ENCODE data around the gene DNAJB13.

DNA sequence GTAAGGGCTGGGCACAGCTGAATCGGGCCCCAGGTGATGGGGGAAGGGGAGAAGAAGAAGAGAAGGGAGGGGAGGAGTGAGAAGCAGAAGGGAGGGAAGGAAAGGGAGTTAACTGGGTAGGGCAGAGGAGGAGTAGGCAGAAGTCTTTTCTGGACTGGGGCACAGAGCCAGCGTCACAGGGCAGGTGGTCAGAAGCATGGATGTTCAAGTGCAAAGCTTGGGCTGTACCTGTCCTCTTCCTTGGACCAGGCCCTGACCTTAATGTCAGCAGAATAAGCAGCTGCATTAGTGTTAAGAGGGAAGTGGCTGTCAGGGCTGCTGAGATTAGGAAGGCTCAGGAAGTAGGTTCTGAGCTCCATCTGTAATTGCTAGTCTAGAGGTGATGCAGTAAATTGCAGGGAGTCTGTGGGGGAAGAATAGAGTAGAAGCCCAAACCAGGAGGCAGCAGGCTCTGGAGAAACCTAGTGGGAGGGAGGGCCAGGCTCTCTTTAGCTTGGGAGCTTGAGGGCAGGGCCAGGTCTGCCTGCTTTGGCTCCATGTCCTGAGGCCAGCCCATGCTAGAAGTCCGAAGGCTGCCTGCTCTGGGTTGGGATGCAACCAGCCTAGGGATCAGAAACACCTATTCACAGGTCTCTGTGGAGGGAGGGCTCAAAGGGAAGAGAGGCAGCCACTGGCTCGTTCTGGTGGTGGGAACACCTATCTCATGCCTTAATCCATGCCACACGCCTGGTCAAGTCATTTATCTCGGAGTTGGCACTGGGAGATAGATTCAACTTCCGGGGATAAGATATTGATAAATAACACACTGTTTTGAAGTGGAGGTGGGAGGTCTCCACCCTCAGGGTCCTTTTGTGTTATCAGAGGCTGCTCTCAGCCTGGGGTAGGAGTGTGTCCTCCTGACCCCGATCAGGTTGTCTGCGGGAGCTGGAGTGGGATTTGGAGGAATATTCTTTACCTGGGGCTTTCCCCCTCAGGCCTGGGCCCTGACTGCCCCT is 59.8 kb downstream of the DNAJB13 start:
- TF ChIP-seq, protein P1, sequence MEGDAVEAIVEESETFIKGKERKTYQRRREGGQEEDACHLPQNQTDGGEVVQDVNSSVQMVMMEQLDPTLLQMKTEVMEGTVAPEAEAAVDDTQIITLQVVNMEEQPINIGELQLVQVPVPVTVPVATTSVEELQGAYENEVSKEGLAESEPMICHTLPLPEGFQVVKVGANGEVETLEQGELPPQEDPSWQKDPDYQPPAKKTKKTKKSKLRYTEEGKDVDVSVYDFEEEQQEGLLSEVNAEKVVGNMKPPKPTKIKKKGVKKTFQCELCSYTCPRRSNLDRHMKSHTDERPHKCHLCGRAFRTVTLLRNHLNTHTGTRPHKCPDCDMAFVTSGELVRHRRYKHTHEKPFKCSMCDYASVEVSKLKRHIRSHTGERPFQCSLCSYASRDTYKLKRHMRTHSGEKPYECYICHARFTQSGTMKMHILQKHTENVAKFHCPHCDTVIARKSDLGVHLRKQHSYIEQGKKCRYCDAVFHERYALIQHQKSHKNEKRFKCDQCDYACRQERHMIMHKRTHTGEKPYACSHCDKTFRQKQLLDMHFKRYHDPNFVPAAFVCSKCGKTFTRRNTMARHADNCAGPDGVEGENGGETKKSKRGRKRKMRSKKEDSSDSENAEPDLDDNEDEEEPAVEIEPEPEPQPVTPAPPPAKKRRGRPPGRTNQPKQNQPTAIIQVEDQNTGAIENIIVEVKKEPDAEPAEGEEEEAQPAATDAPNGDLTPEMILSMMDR (IDR thresholded peaks at IDR 0.05) = no peak
- no peak for TF ChIP-seq POLR2A (IDR thresholded peaks at IDR 0.05)

Measured in thyroid gland (tissue), 4 donors.